Fibroblast of lung (primary cell): ENCODE data around the gene TMEM120B.

Source experiments
- CTCF ChIP-seq, 2 donors: IDR thresholded peaks in 1 of 2; conservative IDR thresholded peaks in 1 of 2; 1 replicate in 1 of 2; 2 replicates in 1 of 2; pipeline ENCODE4 v1.5.1; 2011 to 2012; ENCODE audit warnings: low read length in 2 of 2, control low read depth in 1 of 2, inconsistent platforms in 1 of 2, low read depth in 1 of 2, mild to moderate bottlenecking in 1 of 2
- EZH2 ChIP-seq: IDR thresholded peaks from 2 replicates; pipeline ENCODE4 v1.5.1; 2012; ENCODE audit warnings: low read length, control low read depth, mild to moderate bottlenecking; ENCODE audit errors: missing control alignments

DNA sequence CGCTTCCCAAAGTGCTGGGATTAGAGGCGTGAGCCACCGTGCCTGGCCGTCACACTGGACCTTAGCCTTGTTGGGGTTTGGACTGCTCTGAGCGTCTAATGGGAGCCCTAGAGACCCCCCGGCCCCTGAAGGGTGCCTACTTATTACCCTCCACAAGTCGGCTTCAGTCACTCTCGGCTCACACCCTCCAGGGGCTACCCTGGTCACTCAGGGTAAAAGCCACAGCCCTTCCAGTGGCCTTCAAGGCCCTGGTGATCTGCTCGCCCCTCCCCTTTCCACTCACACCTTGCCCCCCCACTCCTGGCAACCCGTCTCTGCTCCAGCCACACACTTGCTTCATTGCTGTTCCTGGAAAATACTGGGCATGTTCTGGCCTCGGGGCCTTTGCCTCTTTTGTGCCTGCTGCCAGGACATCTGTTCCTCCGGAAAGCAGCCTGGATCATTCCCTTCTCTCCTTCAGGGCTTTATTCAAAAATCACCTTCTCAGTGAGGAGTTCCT lies 39.5 kb upstream of the TMEM120B start:
- TF ChIP-seq CTCF (conservative IDR thresholded peaks at IDR 0.05 in 1 of 2, IDR thresholded peaks at IDR 0.05 in 1 of 2; ENCODE audit: low read depth in 1 of 2, low read length in 2 of 2) (no peak), EZH2 (no peak)
